Transverse colon (tissue), 4 donors: Measurements from ENCODE around the gene PXK. TPM values are rescaled to one million over a fixed set of nuclear protein-coding genes. Genes with fewer than 3 reads are reported as not detected.

Experiments used
- DNase-seq: peaks from one replicate; pipeline ENCODE4 v3.0.0-alpha.2; 2019
- H3K27ac ChIP-seq, 4 donors: fragments of 200-600 bp; sonication (generic); 2 replicates each; pipeline ENCODE4 v1.5.1; 2016 to 2018; ENCODE audit warnings: inconsistent platforms in 4 of 4
- H3K27me3 ChIP-seq: fragments of 200-600 bp; sonication (generic); 2 replicates; pipeline ENCODE4 v1.5.1; 2017; ENCODE audit warnings: inconsistent platforms
- H3K36me3 ChIP-seq, 4 donors: fragments of 200-600 bp; sonication (generic); 2 replicates each; pipeline ENCODE4 v1.5.1; 2017 to 2019; ENCODE audit warnings: inconsistent platforms in 4 of 4
- H3K4me1 ChIP-seq, 4 donors: fragments of 200-600 bp; sonication (generic); 2 replicates each; pipeline ENCODE4 v1.5.1; 2017 to 2020; ENCODE audit warnings: inconsistent platforms in 4 of 4
- H3K4me3 ChIP-seq, 4 donors: fragments of 200-600 bp; sonication (generic); 1 replicate in 1 of 4; 2 replicates in 3 of 4; pipeline versions ENCODE4 v1.5.1 to v1.6.1; 2017 to 2019; ENCODE audit warnings: inconsistent platforms in 4 of 4
- H3K9me3 ChIP-seq, 2 donors: fragments of 200-600 bp; sonication (generic); 2 replicates each; pipeline ENCODE4 v1.5.1; 2017 to 2019; ENCODE audit warnings: inconsistent platforms in 2 of 2
- EP300 ChIP-seq: sonication (generic); formaldehyde crosslinking; IDR thresholded peaks from one replicate; pipeline ENCODE4 v1.6.1; 2017; ENCODE audit warnings: antibody characterized with exemption, low read depth
- POLR2A ChIP-seq: fragments of 450-650 bp; IDR thresholded peaks from one replicate; pipeline ENCODE4 v1.6.1; 2016; ENCODE audit warnings: antibody characterized with exemption, mild to moderate bottlenecking, moderate library complexity
- POLR2AphosphoS5 ChIP-seq, 3 donors: sonication (generic); formaldehyde crosslinking; IDR thresholded peaks; one replicate each; pipeline ENCODE4 v1.6.1; 2016; ENCODE audit warnings: antibody characterized with exemption in 3 of 3
- WGBS, 2 donors: methylation state at CpG; one replicate each; pipeline ENCODE4 v1.1.5; 2018; ENCODE audit warnings: low coverage in 1 of 2; 5-methylcytosine and 5-hydroxymethylcytosine counted together
- in situ Hi-C, 4 donors: fragments of 200-750 bp; cut with MboI; loops; one replicate each; pipeline versions ENCODE4 v1.15.0 to v1.15.1; 2017; ENCODE audit warnings: low sequenced_read_pairs in 3 of 4, low pct_ligation_motif_present in 1 of 4, low pct_unique_long_range_greater_than_20kb in 1 of 4
- intact Hi-C: fragments of 100-400 bp; cut with DNase I; formaldehyde crosslinking; loops from one replicate; pipeline ENCODE4 v1.15.1; 2023; ENCODE audit warnings: low total_unique reads
- total RNA-seq, 4 donors: library from RNA; depleted of rRNA; stranded (reverse); fragments of >200 nt; gene quantifications; one replicate each; pipeline ENCODE4 v1.1.0, GENCODE V29; 2016
- TF ChIP-seq, protein P1 (sequence below), 5 experiments: fragments of 200-600 bp in 3 of 5; fragments of 450-650 bp in 2 of 5; sonication (generic) in 3 of 5; IDR thresholded peaks; 1 replicate in 2 of 5; 2 replicates in 3 of 5; pipeline ENCODE4 v1.5.1; 2016 to 2017; ENCODE audit warnings: antibody characterized with exemption in 5 of 5, inconsistent platforms in 3 of 5, mild to moderate bottlenecking in 2 of 5, moderate library complexity in 1 of 5

Gene PXK
- total RNA-seq, 4 donors from 2014 or later: 7.6 to 29.5 (median 16.6) TPM

DNA sequence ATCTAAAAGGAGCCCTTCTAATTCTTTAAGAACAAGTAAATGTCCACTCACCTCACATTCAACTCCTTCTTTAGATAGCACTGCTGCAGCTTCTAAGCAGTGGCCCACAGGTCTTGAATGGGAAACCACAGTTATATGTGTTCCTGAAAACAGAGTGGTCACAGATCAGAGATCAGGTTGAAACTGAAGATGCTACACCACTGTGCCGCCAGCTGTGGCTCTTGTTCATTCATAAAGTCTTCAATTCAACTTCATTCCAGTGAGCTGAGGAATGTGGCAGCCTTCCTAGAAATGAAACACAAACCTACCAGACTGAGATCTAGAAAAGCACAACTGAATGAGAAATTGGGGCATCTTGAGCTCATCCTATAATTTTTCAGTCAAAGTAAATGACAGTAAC is 97.0 kb downstream of the PXK start:
- DNase-seq: no peak
- no peaks in the 10 kb centered on the region for H3K9me3 ChIP-seq
- H3K27ac ChIP-seq: no peak overlapping the region
- H3K27me3 ChIP-seq: no peaks in the 10 kb centered on the region
- peaks cover 10 to 20% (median 16%) of the 10 kb centered on the region in 4 donors for H3K4me1 ChIP-seq
- peaks cover 0 to 61% (median 30%) of the 10 kb centered on the region in 4 donors for H3K36me3 ChIP-seq
- in situ Hi-C loops: no loop called here
- WGBS, 2 donors: 40% methylated on average over 1 of the region's 1 CpG; no CpG with 5 or more reads in 1 of the 2 donors
- intact Hi-C loops: no loop called here
- TF ChIP-seq, protein P1, sequence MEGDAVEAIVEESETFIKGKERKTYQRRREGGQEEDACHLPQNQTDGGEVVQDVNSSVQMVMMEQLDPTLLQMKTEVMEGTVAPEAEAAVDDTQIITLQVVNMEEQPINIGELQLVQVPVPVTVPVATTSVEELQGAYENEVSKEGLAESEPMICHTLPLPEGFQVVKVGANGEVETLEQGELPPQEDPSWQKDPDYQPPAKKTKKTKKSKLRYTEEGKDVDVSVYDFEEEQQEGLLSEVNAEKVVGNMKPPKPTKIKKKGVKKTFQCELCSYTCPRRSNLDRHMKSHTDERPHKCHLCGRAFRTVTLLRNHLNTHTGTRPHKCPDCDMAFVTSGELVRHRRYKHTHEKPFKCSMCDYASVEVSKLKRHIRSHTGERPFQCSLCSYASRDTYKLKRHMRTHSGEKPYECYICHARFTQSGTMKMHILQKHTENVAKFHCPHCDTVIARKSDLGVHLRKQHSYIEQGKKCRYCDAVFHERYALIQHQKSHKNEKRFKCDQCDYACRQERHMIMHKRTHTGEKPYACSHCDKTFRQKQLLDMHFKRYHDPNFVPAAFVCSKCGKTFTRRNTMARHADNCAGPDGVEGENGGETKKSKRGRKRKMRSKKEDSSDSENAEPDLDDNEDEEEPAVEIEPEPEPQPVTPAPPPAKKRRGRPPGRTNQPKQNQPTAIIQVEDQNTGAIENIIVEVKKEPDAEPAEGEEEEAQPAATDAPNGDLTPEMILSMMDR (IDR thresholded peaks at IDR 0.05): no peak
- TF ChIP-seq POLR2AphosphoS5 (IDR thresholded peaks at IDR 0.05): no peak
- TF ChIP-seq EP300: no peak
- no peak overlapping the region for H3K4me3 ChIP-seq

DNA sequence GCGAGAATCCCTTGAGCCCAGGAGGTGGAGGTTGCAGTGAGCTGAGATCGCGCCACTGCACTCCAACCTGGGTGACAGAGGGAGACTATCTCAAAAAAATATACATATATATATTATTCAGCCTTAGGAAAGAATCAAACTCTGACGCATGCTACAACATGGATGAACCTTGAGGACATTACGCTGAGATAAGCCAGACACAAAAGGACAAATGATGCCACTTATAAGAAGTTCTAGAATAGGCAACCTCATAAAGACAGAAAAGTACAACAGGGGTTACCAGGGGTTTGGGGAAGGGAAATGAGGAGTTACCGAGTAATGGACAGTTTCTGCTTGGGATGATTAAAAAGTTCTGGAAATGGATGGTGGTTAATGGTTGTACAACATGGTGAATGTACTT is 100.2 kb downstream of the PXK start:
- H3K4me1 ChIP-seq: peaks cover 10 to 26% (median 20%) of the 10 kb centered on the region in 4 donors
- no peak for TF ChIP-seq POLR2AphosphoS5 (IDR thresholded peaks at IDR 0.05)
- TF ChIP-seq, protein P1 (IDR thresholded peaks at IDR 0.05): no peak
- TF ChIP-seq POLR2A: no peak
- TF ChIP-seq EP300: no peak
- WGBS, 2 donors: 56 to 61% methylated on average over 5 to 6 of the region's 6 CpGs

DNA sequence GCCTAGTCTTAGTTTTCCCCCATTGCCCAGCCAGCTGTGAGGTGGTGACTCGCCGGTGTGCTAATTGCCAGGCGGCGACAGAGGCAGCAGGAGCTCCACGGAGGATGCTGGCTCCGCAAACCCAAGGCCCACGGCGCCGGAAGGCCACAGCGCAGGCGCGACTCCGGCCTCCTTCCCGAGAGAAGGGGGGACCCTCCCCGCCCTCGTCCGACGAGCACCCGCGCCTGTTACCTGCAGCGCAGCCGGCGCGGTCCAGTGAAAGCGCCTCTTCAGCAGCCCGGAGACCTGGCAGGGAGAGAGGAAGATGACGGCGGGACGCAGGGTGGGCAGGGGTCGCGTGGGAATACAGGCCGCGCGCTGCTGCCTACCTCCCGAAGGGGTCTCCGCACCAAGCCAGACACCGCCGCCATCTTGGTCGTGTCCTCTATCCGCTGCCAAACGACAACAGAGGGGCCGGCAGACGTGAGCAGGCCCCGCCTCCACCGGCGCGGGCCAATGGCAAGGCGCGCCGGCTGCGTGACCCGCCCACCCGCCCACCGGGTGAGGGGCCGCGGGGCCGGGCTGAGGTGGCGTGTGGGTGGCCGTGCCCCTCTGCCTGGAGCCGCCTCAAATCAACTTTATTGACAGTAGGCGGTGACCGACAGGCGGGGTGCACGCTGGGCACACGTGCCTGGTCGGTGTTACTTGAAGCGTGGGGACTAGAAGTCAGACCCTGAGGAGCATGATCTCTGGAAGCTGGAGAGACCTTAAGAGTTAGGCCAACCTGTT is 100.9 kb downstream of the PXK start, which contains the start of gene PDHB:
Gene PDHB, minus strand, starts transcription at position 433 of the 768 bp plus-strand sequence. Its CDS starts 23 bp downstream, at position 410.
- Histone ChIP-seq H3K4me3 (peak within 1 kb of the TSS; percentile 55 to 85 (median 72)), H3K4me1 (peaks cover 10 to 26% (median 20%) of the 10 kb centered on the region in 4 donors), H3K36me3 (peaks cover 0 to 33% (median 15%) of the 10 kb centered on the region in 4 donors), H3K27me3 (no peaks in the 10 kb centered on the region), H3K27ac (peak within 1 kb of the TSS; percentile 90 to 92 (median 90)), H3K9me3 (no peaks in the 10 kb centered on the region)
- WGBS, 2 donors: 0% methylated on average over 26 of the region's 67 CpGs; no CpG with 5 or more reads in 1 of the 2 donors
- DNase-seq: peak; percentile 92
- TF ChIP-seq POLR2AphosphoS5 (IDR thresholded peaks at IDR 0.05) (peak; percentile 62 to 92 (median 85)), EP300 (no peak), POLR2A (peak; percentile 85)
- TF ChIP-seq, protein P1 (IDR thresholded peaks at IDR 0.05): no peak
- in situ Hi-C loops: no loop called here
- intact Hi-C loops: no loop called here

More for the DNA sequence above, 100.2 kb downstream of the PXK start:
- Histone ChIP-seq H3K27me3 (no peaks in the 10 kb centered on the region), H3K27ac (peak overlapping the region; percentile 90 to 92 (median 90)), H3K4me3 (peak overlapping the region; percentile 55 to 85 (median 72)), H3K36me3 (peaks cover 0 to 40% (median 18%) of the 10 kb centered on the region in 4 donors), H3K9me3 (no peaks in the 10 kb centered on the region)
- intact Hi-C loops: no loop called here
- DNase-seq: no peak
- in situ Hi-C loops: no loop called here

DNA sequence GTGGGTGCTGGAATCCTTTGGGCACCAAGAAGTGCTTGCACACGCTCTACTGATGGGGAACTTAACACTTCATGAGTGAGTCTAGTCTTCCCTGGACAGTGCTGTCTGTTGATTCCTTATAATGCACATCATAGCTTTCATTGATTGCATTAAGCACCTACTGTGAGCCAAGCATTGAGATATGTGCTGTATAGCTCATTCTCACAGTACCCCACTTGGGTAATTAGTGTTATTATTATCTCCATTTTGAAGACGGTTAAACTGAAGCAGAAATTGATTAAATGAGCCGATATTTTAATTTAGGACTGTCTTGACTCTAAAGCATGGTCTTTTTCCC is 101.4 kb downstream of the PXK start:
- Histone ChIP-seq H3K4me1 (peaks cover 10 to 26% (median 20%) of the 10 kb centered on the region in 4 donors), H3K36me3 (peaks cover 0 to 30% (median 12%) of the 10 kb centered on the region in 4 donors), H3K4me3 (peak overlapping the region in 3 of 4 donors; percentile 55 to 85 (median 73)), H3K27me3 (no peaks in the 10 kb centered on the region), H3K27ac (peak overlapping the region; percentile 90 to 92 (median 90)), H3K9me3 (no peaks in the 10 kb centered on the region)
- no peak for DNase-seq
- in situ Hi-C loops: no loop called here
- intact Hi-C loops: no loop called here
- WGBS, 2 donors: 62 to 94% methylated on average over 2 to 3 of the region's 3 CpGs
- TF ChIP-seq, protein P1 (IDR thresholded peaks at IDR 0.05): no peak
- TF ChIP-seq POLR2A (no peak), POLR2AphosphoS5 (IDR thresholded peaks at IDR 0.05) (no peak), EP300 (no peak)
